ENCODE data around the gene VMO1.

DNA sequence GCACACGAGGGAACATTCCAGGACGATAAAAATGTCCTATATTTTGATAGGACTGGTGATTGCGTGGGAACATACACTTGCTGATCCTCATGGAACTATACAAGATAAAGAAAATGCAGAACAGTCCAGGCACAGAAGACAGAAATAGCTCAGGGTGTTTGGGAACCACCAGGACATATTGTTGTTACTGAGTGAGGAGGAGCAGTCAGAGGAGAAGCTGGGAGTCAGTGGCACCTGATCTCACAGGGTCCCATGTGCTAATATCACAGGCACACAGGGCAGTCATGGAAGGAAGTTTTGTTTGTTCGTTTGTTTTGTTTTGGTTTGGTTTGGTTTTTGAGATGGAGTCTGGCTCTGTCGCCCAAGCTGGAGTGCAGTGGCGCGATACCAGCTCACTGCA, 26.5 kb upstream of the VMO1 start:
- TF ChIP-seq, protein P1, sequence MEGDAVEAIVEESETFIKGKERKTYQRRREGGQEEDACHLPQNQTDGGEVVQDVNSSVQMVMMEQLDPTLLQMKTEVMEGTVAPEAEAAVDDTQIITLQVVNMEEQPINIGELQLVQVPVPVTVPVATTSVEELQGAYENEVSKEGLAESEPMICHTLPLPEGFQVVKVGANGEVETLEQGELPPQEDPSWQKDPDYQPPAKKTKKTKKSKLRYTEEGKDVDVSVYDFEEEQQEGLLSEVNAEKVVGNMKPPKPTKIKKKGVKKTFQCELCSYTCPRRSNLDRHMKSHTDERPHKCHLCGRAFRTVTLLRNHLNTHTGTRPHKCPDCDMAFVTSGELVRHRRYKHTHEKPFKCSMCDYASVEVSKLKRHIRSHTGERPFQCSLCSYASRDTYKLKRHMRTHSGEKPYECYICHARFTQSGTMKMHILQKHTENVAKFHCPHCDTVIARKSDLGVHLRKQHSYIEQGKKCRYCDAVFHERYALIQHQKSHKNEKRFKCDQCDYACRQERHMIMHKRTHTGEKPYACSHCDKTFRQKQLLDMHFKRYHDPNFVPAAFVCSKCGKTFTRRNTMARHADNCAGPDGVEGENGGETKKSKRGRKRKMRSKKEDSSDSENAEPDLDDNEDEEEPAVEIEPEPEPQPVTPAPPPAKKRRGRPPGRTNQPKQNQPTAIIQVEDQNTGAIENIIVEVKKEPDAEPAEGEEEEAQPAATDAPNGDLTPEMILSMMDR (IDR thresholded peaks at IDR 0.05), result no peak
- TF ChIP-seq SP1 (CRISPR knock-in tag; conservative IDR thresholded peaks at IDR 0.05) (no peak), ZNF138 (CRISPR knock-in tag; conservative IDR thresholded peaks at IDR 0.05) (no peak)
- TF ChIP-seq, protein P2, sequence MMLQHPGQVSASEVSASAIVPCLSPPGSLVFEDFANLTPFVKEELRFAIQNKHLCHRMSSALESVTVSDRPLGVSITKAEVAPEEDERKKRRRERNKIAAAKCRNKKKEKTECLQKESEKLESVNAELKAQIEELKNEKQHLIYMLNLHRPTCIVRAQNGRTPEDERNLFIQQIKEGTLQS (CRISPR knock-in tag; conservative IDR thresholded peaks at IDR 0.05), result no peak
- TF ChIP-seq, protein P3, sequence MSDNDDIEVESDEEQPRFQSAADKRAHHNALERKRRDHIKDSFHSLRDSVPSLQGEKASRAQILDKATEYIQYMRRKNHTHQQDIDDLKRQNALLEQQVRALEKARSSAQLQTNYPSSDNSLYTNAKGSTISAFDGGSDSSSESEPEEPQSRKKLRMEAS (CRISPR knock-in tag; IDR thresholded peaks at IDR 0.05), result no peak
